SIG-M5 treated with dmso at 0.1 percent for 504 hours (cell line): ENCODE data around the gene PPIL1.

ENCODE experiments used
- DNase-seq: peaks from one replicate; lab custom pipeline; 2025; ENCODE audit not compliant: unreplicated experiment; lab: John Stamatoyannopoulos, UW

PPIL1 gene

GRCh38 chr6:36836111-36837021 lies 38.2 kb downstream of the PPIL1 start:
- no peak for DNase-seq

DNA sequence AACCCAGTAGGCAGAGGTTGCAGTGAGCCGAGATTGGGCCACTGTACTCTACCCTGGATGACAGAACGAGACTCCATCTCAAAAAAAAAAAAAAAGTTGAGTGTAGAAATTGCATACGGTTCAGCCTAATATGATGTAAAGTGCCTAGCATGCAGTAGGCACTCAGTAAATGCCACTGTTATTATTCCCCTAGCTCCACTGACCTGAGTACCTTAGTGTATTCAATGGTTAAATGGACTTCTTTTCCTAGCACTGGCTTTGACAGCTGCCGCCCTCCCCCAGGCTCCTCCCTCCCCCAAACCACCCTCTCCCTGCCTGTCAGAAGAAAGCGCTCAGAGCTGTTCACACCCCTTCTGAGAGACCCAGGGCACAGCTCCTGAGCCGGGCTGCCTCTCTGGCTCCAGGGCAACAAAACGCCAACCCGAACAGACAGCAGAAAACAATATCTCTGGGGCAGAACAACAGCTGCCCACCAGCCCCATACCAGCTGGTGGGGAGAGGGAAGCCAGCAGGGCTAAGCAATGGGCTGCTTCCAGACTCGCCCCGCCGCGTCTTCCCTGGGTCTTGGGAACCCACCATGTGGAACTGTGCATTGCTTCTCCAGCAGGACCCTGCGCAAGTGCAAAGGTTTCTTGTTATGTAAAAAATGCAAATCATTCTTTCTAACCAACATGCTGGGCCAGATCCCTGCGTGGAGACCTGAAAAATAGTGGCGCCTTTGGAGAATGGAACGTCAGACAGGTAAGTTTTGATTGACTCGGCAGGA lies 39.8 kb downstream of the PPIL1 start:
- no peak for DNase-seq

DNA sequence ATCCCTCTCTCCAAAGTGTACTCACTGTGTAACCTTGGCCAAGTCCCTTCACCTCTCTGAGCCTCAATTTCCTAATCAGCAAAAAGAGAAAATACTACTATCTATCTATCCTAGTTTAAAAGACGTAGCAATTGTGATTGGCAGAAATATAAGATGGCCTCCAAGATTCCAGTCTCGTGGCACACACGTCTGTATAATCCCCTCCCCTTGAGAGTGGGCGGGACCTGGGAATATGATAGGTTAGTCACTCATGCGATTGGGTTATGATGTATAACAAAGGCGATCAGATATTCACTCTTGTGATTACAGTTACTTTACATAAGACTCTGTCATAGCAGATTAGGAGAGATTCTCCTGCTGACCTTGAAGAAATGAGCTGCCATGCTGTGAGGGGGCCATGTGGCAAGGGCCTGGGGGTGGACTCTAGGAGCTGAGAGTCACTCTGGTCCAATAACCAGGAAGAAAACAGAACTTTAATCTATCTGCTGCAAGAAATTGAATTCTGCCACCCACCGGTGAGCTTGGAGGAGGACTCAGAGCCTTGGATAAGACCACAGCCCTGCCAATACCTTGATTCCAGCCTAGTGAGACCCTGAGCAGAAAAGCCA lies 41.3 kb downstream of the PPIL1 start:
- DNase-seq = no peak

DNA sequence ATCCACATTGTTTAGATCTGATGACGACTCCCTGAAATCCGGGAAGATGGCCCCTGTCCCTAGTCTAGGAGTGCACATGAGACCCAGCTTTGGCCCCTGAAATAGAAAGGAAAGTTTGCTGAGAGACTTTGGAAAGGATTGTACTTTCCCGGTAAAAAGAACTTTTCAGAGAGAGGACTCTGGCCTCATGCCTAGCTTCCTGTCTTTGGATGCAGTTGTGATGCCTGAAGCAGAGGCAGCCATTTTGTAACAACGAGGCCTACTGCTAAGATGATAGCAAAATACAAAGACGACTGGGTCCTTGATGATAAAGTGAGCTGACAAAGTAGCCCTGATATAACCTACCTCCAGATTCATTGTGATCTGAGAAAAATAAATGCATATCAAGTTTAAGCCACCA lies 42.3 kb downstream of the PPIL1 start:
- no peak for DNase-seq

GRCh38 chr6:36830577-36830976 lies 44.0 kb downstream of the PPIL1 start:
- no peak for DNase-seq

GRCh38 chr6:36829919-36830544 lies 44.6 kb downstream of the PPIL1 start:
- no peak for DNase-seq

DNA sequence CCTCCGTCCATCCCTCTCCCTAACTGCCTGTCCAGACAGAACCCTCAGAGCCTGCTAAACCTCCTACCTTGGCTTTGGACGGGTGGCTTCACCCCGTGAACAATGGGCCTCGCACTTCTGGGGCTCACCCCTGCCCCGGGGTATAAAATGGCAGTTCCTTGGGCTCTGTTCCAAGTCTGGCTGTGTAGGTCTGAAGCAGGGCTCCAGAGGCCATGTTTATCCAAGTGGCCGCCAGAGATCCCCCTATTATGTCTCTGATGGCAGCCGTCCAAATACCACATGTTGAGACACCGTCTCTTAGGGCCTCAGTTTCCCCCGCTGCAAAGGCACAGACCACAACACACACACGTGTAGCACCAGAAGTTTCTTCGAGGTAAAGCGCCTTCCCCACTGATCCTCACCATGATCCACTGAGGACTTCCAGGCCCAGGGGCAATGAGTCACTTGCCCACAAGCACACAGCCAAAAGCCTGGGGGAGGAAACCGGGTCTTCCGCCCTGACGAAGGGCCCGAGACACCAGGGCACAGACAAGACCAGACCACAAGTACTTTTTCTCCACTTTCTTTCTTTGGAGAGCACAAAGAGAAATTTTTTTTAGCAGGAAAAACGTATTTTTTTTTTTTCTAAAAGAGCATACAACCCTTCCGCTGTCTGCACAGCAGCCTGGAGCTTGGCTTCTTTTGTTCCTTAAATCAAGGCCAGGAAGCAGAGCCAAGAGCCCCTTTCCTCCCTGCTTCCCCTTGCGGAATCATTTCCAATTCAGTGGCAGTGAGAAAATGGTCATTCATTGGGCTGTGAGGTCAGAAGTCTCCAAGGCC lies 47.1 kb downstream of the PPIL1 start:
- DNase-seq = peak; percentile 37

- DNase-seq = no peak
These were observed 47.9 kb downstream of the PPIL1 start for GRCh38 chr6:36826520-36827227.

GRCh38 chr6:36825994-36826393 lies 48.6 kb downstream of the PPIL1 start:
- DNase-seq = no peak

DNA sequence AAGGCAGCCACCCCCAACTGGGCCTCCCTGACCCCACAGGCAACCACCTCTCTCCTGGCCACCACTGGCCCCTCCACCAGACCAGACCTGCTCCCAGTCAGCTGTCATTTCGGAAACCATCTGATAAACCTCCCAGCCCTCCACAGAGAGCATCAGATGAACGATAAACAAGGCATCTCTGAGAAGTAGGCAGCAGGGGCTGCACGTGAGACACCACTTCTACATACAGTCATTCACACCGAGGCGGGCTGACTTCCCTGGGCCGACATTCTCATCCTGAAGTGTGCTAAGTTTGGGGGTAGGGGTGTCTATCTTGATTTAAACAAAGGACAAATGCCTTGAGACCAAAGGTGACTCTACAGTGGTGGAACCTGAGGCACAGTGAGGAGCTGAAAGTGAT lies 49.2 kb downstream of the PPIL1 start:
- DNase-seq = no peak

DNA sequence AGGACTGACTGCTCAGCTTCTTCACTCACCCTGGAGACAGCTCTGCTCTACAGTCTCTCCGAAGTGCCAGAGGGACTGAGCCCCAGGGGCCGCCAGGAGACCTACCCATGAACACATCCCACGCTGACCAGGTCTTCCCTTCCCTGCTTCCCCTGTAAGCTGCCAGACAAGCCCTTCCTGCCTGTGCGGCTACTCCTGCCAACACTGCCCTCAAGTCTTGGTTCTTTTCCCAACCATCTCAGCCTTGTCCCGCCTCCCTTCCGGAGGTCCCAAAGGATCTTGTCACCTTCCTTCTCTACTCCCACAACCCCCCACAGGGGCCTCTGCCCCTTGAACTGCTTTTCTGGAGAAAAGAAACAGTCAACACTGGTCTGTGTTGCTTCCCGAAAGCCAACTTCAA lies 50.4 kb downstream of the PPIL1 start:
- no peak for DNase-seq

DNA sequence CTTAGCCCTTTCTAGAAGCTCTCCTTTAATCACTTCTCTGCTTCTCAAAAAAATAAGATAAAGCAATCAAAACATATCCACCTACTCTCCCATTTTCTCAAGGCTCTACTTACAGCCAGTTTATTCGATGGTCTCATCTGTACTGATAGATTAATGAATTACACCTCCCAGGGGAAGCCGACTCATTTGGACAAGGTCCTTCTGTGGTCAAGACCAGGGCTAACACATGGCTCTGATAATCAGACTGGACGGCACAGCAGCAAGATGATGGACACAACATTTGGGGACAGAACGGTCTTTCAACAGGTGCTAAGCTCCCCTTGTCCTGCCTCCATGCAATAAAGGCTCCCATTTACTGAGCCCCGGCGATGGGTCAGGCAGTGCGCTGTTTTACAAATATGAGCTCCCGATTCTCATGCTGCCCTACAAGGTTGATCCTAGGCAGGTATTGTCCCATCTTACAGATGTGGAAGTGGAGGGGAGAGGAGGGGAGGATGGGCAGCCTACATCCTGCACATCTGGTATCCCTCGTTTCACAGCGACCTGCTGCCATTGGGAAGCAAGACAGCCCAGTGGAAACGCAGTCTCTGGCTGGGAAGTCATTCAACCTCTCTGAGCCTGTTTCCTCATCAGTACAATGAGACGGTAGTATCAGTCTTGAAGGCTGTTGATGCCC lies 51.0 kb downstream of the PPIL1 start:
- no peak for DNase-seq

DNA sequence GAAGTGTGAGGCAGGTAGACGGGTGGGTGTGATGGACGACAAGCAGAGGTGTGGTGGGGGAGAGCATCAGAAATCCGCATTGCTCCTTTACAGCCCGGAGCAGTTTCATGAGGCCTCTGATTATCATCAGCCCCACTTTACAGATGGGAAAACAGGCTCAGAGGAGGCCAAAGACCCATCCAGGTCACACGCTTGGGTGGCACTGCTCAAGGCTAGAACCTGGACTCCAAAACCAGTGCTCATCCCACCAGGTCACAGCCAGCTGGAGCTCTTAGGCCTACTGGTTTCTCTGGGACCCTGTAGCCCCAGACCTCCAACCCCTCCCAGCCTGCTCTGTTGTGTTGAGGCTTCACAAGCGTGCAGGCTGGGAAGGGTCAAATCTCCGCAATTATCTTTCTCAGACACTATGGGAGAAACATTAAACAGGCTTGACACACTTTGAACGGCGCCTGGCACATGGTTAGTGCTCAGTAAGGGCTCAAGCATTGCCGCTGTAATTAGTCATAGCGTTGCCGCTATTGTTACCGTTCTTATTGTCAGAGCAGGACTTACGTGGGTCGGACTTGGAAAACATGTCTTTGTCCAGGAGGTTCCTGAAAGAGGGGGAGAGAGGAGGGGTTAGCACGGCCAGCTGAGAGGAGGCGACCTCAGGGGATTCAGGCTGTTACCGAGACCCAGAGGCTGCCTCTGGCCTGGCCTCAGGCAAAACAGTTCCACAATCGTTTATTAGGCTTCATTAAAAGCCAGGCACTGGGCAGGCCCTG lies 51.9 kb downstream of the PPIL1 start:
- no peak for DNase-seq

DNA sequence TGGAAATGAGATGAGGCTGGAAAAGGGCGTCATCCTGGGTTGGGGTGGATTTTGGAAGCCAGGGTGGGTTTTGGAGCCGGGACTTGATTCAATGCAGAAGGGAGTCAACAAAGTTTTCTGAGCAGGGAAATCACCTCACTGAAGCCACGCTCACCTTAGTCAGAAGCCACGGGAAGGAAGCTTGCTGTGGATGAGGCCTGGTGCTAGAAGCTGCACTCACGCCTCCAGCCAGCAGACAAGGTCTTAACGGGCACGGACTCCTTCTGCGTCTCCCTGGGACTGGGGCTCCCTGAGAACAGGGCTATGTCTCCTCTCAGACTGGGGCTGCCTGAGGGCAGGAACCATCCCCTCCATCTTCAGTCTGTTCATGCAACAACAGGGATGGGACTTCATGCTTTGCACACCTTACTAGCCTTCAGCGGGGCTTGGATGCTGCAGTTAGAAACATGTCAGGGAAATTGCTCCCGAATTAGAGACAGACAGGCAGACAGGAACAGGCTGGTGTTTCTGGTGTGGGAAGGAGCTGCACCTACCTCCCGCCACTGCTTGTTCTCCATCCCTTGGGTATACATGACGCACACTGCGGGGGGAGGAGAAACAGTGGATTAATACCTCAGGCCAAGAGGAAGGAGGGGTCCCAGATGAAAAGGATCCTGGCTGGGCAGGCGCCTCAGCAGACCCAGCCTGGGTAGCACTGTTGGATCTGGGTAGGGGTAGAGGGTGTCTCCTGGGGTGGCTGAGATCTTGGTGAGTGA lies 52.8 kb downstream of the PPIL1 start:
- no peak for DNase-seq

GRCh38 chr6:36820700-36821580 lies 53.7 kb downstream of the PPIL1 start:
- DNase-seq = no peak

GRCh38 chr6:36818756-36819155 lies 55.8 kb downstream of the PPIL1 start:
- no peak for DNase-seq

- DNase-seq = no peak
These were observed 56.8 kb downstream of the PPIL1 start for GRCh38 chr6:36817847-36818246.
